ENCODE results near the gene SLC25A23. TPM values are rescaled to one million over a fixed set of nuclear protein-coding genes. Genes with fewer than 3 reads are reported as not detected.

The SLC25A23 gene
- total and polyA plus RNA-seq, 2 of the 8 experiments (the other 6 are each of a cell fraction or from before 2014, with no cell fraction given): 18.0 to 48.1 TPM

DNA sequence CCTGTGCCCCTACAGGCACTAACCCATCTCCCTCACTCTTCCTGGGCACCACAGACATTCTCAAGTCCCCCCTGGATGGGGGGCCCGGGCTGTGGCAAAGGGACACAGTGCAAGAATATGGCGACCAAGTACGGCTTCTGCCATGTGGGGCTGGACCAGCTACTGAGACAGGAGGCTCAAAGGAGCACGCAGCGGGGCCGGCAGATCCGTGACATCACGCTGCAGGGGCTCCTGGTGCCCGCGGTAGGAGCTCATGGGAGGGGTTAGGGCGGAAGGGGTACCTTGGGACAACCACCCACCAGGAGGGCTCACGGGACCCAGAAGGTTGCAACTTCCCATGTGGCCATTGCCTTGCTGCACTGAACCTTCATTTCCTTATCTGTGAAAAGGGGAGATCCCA is 63.3 kb downstream of the SLC25A23 start:
- H3K79me2 ChIP-seq (ENCODE audit: control insufficient read depth in 1 of 2, insufficient read depth in 2 of 2, low read length in 2 of 2): peaks cover 5 to 15% of the 10 kb centered on the region in 2 experiments; a peak in 3 of 4 replicates
- H3K9me3 ChIP-seq (ENCODE audit: insufficient read depth in 2 of 2, low read depth in 1 of 2, low read length in 1 of 2): no peaks in the 10 kb centered on the region
- no peak overlapping the region for H2AFZ ChIP-seq (ENCODE audit: low read length)
- FAIRE-seq: no peak
- no peak overlapping the region for H3K23ac ChIP-seq (ENCODE audit: insufficient read length)
- no peak overlapping the region for H3K56ac ChIP-seq (replicated peaks; ENCODE audit: insufficient read length, low read depth, low read length)
- no peak overlapping the region for H3K4me3 ChIP-seq (ENCODE audit: extremely low read depth in 1 of 4, insufficient read depth in 2 of 4, low read depth in 3 of 4, low read length in 4 of 4)
- no peak overlapping the region for H2AK5ac ChIP-seq (ENCODE audit: low read depth, low read length)
- no peak for TF ChIP-seq BACH1 (IDR thresholded peaks at IDR 0.05; ENCODE audit: low read length)
- no peak for TF ChIP-seq SP4 (IDR thresholded peaks at IDR 0.05; ENCODE audit: low read length)
- TF ChIP-seq POU5F1 (IDR thresholded peaks at IDR 0.05; ENCODE audit: low read depth, low read length): no peak
- TF ChIP-seq POLR2A (IDR thresholded peaks at IDR 0.05; ENCODE audit: control extremely low read depth in 1 of 2, low read depth in 2 of 2, low read length in 2 of 2): no peak
- no peak for TF ChIP-seq NANOG (IDR thresholded peaks at IDR 0.05; ENCODE audit: insufficient read depth, low read depth, low read length, poor library complexity, severe bottlenecking)
- no peak for TF ChIP-seq YY1 (IDR thresholded peaks at IDR 0.05; ENCODE audit: low read depth, low read length)
- TF ChIP-seq SP2 (IDR thresholded peaks at IDR 0.05; ENCODE audit: low read length): no peak
- TF ChIP-seq NRF1 (IDR thresholded peaks at IDR 0.05; ENCODE audit: low read depth, low read length): no peak
- peaks cover 2 to 6% (median 3%) of the 10 kb centered on the region in 4 experiments; a peak in 2 of 8 replicates for H3K36me3 ChIP-seq (ENCODE audit: control insufficient read depth in 2 of 4, insufficient read depth in 4 of 4, low read length in 3 of 4)
- no peak overlapping the region for H2BK12ac ChIP-seq (ENCODE audit: low read depth, low read length)
- H4K5ac ChIP-seq (ENCODE audit: insufficient read length, low read depth, low read length): no peak overlapping the region
- H3K27me3 ChIP-seq (replicated peaks in 1 of 4; ENCODE audit: control insufficient read depth in 3 of 4, extremely low read depth in 1 of 4, insufficient read depth in 3 of 4, low read length in 3 of 4): no peaks in the 10 kb centered on the region; a peak in 1 of 7 replicates
- no peak overlapping the region for H2BK20ac ChIP-seq (ENCODE audit: low read length)
- ChIA-PET CTCF (ENCODE audit: partially characterized antibody) (interaction anchor here (0.6 to 1.4 kb wide), 2 partner anchors 16 to 25 kb away, joined by 3 read pairs; no protein-coding TSS in a partner anchor), POLR2A (ENCODE audit: partially characterized antibody) (interaction anchor here (1.4 to 4.7 kb wide), 2 partner anchors 11 to 15 kb away, joined by 3 to 20 read pairs; no protein-coding TSS in a partner anchor)
- no peak overlapping the region for H3K9ac ChIP-seq (replicated peaks in 1 of 4; ENCODE audit: extremely low read depth in 1 of 4, low read depth in 3 of 4, low read length in 3 of 4)
- peaks cover 6% of the 10 kb centered on the region for H3K79me1 ChIP-seq (ENCODE audit: low read depth, low read length)
- WGBS, 2 experiments (ENCODE audit: extremely low coverage in 1 of 2, insufficient coverage in 1 of 2, insufficient read length in 1 of 2, insufficient replicate concordance in 2 of 2, low coverage in 1 of 2, low lambda C conversion rate in 2 of 2, missing lambda C conversion rate in 1 of 2): 92% methylated on average over 12 of the region's 12 CpGs; no CpG with 5 or more reads in 1 of the 2 experiments
- no peak overlapping the region for H4K8ac ChIP-seq (ENCODE audit: extremely low read depth, insufficient read depth, low read length)
- H3K4me1 ChIP-seq (replicated peaks in 1 of 4; ENCODE audit: control insufficient read depth in 3 of 4, insufficient read depth in 4 of 4, low read length in 3 of 4): peaks cover 0 to 8% (median 7%) of the 10 kb centered on the region in 4 experiments; a peak in 5 of 7 replicates
- H2BK5ac ChIP-seq (ENCODE audit: low read depth, low read length): no peak overlapping the region
- no peak overlapping the region for H3K4me2 ChIP-seq (ENCODE audit: insufficient read depth in 1 of 2, low read depth in 2 of 2, low read length in 2 of 2)
- H2BK15ac ChIP-seq (ENCODE audit: low read length): no peak overlapping the region
- H2BK120ac ChIP-seq (replicated peaks; ENCODE audit: low read depth, low read length): no peak overlapping the region
- peaks cover 7% of the 10 kb centered on the region for H3K23me2 ChIP-seq (ENCODE audit: low read depth, low read length)
- H3K27ac ChIP-seq (ENCODE audit: low read depth, low read length): no peak overlapping the region
- H3K18ac ChIP-seq (ENCODE audit: extremely low read depth, low read length): no peak overlapping the region
- no peak overlapping the region for H3K4ac ChIP-seq (replicated peaks; ENCODE audit: insufficient read length, low read depth, low read length)
- no peaks in the 10 kb centered on the region for H4K20me1 ChIP-seq (replicated peaks in 1 of 2; ENCODE audit: control insufficient read depth in 1 of 2, insufficient read depth in 2 of 2, low read length in 2 of 2)
- peak overlapping the region; percentile 34 for H4K91ac ChIP-seq (replicated peaks; ENCODE audit: insufficient read length, low read length)
- H3K14ac ChIP-seq (ENCODE audit: insufficient read length): no peak overlapping the region
- no peak for DNase-seq (ENCODE audit: low read depth in 1 of 2, low spot score in 2 of 2)
